HT-29 (cell line): Measurements from ENCODE around the gene DARS1. TPM values are rescaled to one million over a fixed set of nuclear protein-coding genes. Genes with fewer than 3 reads are reported as not detected.

Experiments
- DNase-seq: peaks from one replicate; pipeline ENCODE4 v3.0.0-alpha.2; 2015; ENCODE audit warnings: low spot score
- total RNA-seq: library from RNA; depleted of rRNA; stranded (reverse); fragments of >200 nt; shearing (Covaris generic); gene quantifications from 2 replicates; pipeline ENCODE4 v1.2.3, GENCODE V29; 2014

Gene DARS1
- total RNA-seq, 1 experiment from 2014 or later: 20.5 TPM

DNA sequence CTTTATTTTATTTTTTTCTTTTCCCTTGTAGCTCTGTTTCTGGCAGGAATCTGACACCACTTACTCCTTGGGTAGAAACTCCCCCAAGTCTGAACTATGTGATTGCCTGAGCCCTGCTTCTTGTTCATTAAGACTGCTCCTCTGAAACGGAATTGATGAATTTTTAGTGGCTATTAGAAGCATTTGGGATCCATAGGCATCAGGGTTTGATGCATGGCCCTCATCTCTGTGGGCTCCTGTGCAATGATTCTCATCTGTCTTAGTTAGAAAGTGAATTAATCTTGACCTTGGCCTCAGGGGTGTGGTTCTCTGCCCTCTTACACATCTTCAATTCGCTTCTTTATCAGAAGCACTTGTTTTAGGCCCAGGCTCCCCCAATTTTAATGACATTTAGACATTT lies 31.0 kb upstream of the DARS1 start:
- DNase-seq: no peak

DNA sequence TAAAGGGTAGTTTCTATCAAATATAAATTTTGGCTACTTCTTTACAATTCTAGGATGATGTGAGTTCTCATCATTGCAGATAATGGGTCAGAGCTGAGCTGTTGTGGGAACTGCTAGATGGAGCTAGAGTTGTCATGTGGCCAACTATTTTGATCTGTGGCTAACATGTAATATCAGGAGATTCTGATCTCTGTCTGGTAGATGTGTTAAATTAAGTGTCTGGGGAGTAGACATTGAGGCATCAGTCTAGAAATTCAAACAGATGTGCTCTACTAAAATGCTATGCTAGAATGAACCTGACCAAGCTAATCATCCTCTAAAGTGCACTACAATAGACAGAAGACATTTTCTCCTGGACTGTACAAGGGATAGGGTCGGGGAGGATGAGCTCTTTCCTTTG lies 30.3 kb upstream of the DARS1 start:
- DNase-seq: no peak

DNA sequence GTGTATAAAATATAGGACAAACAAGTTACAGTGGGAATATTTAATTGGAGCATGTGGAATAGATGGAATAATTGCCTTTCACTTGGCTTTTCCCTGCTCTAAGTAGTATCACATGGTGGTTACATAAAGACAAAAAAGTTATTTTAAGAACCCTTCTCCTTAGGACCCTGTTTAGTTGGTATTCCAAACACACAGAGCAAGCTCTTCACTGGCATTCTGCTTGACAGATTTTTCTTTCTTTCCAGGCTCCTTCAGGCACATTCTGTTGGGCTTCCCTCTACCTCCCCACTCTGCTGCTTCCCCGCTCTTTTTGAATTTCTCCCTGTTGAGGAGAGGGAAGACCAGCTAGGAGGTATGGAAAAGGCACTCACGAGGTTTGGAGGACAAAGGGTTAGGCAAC lies 29.0 kb upstream of the DARS1 start:
- DNase-seq: no peak

DNA sequence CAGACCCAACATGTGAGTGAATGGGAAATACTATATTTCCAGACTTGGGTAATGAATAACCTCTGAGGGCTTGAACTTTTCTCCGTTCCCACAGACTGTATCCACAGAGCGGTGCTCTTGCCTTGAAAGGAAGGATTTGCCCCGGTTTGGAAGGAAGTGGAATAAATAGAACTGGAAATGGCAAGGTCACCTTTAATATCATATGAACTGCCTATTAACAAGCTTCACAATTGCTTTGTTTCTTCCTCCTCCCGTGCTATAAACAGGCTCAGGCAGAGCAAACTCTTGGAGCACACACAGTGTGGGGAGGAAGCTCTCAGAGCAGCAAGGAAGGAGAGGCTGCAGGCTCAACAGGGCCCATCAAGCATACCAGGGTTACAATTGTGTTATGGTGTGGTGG lies 28.5 kb upstream of the DARS1 start:
- DNase-seq: no peak

DNA sequence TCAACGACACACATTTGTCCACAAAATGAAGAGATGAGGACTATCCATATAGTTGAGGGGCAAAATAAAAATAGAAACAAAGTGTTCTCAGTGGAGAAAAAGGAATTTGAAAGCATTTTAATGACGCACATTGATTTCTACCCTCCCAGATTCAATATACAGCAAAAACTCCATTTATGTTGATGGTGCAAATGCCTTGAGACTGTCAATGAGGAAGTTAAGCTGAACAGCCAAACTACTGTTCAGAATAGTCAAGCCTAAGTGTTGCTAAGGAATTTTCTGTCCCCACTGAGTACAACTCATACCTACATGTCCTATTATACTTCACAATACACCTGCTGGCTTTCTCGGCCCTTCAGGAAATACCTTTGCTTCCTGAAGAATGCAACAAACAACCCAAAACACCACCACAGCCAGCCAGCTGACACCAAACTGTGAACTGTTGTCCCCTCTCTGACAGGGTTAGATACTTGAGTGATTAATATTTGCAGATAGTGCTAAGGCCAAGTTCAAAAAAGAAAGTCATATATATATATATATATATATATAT lies 27.8 kb upstream of the DARS1 start:
- no peak for DNase-seq

DNA sequence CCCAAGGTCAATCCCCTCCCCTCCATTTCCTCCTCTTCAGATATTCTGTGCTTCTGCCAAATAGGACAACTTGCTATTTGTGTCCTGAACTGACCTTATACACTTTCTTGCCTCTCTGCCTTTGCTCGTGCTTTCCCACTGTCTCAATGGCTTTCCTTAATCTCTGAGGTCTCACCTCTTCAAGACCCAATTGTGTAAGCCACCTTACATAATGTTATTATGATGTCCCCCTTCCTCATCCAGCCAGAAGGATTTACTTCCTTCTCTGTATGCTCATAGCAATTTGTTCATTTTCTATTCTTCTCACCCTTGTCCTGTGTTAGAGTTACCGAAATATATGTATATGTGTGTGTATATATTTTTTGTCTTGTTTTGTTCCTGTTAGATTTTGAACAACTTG lies 26.9 kb upstream of the DARS1 start:
- no peak for DNase-seq

DNA sequence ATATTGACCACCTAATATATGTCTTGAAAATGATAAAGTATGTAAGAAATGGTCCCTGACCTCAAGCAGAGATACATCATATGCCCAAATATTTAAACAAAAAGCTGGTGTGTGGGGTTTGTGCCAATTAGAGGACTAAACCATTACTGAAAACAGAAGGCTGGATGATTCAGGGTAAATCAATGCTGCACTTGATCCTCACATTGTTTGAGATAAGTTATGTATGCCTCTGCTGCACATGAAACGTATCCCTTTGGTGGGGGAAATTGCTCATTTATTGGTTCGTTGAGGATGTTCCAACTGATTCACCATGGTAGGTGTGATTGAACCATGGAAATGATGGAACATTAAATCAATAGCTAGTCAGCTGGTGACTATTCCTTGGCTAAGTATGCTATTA lies 24.7 kb upstream of the DARS1 start:
- DNase-seq: no peak

DNA sequence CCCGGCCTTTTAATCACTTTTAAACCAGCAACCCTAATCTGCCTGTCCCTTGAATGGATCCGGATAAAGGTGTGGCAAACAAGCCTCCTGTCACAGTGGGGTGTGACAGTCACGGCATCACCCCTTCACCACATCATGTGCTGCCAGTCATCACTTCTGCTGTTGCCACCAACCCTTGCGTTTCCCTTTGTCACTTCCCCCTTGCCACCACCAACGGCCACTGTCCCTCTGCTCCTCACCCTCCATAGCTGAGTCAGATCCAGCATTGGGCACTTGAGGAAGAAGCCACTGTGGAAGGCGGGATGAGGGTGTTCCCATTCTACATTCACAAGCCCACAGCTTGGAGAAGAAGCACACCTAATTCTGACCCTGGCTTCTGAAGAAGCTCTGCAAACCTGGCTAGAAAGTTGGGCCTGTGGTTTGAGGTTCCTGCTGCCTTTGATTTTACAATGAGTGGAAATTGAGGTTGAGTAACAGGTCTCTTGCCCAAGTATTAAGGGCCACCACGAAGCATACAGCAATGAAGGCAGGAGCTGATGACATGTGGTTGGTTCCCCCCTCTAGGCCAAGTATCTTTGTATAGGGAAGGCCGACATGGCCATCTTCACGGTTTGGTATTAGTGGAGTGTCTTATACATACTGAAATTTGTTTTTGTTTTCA lies 22.9 kb upstream of the DARS1 start:
- DNase-seq: no peak

DNA sequence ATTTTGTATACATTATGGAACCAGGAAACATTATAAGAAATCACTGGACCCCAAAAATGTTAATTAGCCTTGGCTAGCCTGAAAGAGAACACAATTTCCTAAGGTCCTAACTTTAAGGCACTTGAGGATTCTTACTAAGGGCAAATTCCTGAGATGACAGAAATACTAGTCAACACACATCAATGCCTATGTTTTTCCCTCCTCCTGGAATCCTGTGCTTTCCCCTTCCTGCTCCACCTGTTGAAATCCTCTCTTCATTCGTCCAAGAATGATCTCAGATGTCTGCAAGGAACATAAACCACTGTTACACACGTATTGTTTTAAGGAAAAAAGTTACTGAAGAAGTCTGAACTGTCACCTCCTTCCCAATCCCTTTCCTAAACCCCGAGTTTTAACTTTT lies 21.2 kb upstream of the DARS1 start:
- DNase-seq: no peak

DNA sequence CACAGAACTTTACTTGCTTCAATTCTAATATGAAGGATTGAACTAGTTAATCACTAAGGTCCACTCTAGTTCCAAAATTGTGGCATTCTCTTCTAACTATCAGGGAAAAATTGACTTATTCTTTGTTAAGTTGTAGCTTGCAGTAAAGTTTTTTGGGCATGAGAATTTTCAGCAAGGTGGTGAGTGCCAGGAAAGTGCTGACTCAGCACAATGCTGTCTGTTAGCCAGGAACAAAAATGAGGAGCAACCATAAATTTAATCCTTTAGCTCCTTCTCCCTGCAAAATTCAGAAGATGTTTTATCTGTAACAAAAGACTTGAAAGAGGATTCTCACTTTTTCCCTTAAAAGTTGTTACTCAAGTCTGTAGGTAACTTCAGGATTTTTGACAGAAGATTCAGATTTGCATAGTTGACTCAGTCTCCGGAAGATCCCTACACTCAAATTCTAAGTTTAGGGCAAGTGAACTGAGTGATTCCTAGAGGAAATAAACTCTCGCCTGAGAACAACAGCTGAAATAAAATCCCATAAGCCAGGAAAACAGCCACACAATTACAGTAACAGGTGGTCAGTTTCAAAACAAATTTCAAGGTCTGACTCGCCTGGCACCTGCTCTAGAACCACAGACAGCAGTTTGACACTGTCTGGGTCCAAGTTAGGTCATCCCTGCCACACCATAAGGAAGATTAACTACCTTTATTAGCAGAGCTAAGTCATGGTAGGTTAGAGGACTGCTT lies 20.2 kb upstream of the DARS1 start:
- DNase-seq: no peak

DNA sequence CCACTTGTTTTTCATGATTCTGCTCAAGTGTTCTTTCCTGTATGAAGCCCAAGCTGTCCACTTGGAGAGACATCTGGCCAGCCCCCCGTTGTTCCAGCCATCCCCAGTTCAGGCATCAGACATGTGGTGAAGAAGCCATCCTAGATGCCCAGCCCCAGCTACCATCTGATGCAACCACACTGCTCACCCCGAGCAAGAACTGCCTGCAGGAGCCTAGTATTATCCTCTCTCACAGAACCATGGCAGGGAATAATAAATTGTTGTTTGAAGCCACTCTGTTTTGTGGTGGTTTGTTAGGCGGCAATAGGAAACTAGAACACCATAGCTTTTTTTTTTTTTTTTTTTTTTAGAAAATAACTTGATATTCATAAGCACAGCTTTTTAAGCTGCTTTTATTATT lies 19.5 kb upstream of the DARS1 start:
- DNase-seq: no peak

DNA sequence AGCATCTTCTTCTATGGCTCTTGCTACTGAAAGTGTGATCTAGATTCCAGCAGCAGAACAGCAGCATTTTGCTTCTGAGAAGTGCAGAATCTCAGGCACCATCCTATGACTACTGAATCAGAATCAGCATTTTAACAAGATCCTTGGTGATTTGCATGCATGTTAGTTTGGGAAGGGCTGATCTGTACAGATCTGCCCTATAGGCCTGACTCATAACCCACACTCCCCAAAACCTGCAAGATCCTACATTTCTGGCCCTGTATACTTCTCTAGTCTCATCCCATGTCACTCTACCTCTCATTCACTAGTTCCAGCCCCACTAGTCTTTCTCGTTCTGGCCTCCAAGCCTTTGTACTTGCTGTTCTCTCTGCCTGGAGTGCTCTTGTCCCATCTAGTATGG lies 15.7 kb upstream of the DARS1 start:
- DNase-seq: no peak

DNA sequence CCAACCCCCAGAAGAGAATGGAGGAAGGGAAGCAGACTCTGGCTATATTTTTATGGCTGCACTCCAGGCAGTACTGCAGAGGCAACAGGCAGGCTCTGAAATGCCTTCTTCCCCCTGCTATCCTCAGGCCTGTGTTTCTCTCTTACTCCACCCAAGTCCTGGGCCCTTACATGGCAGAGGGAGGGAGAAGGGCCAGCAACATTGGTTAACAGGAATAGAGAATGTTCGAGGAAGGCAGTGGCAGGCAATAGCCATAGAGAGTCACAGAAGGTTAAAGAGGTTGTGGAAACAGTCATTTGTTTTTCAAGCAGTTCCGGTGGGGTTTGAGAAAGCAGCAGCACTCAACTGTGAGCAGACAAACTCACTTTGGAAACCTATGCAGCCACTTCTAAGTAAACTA lies 15.1 kb upstream of the DARS1 start:
- no peak for DNase-seq

DNA sequence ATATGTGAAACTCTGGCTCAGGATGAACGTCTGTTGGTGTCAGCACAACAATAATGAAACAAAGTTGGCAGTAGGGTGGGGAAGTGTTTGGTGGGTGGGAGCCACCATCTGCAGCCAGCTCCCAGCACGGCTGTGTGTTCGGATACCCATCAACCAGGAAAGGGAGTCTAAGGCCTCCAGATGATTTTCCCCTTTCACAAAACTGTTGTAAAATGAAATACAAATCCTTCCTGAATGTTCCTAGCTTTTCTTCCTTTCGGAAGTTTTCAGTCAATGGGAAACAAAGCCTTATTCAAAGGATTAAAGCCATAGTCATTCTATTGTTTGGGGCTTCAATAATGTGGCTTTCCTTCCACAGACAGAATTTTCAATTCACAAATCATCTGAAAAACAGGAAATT lies 14.5 kb upstream of the DARS1 start:
- DNase-seq: no peak

DNA sequence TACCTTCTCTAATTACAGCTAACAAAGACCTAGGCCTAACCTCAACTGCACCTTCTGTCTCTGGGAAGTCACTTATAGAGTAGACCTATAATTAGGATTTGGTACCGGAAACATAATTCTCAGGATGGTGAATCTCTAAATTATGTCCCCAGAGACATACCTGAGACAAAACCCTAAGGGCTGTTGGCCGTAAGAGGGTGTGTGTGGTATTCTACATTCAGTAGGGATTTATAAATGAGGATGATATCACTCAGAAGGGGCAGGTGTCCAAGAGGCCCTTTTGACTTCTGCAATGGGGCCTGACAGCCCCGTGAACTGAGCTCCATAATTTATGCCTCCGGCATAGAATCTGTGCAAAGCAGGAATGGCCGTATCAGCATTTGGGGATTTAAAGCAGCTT lies 13.5 kb upstream of the DARS1 start:
- no peak for DNase-seq

DNA sequence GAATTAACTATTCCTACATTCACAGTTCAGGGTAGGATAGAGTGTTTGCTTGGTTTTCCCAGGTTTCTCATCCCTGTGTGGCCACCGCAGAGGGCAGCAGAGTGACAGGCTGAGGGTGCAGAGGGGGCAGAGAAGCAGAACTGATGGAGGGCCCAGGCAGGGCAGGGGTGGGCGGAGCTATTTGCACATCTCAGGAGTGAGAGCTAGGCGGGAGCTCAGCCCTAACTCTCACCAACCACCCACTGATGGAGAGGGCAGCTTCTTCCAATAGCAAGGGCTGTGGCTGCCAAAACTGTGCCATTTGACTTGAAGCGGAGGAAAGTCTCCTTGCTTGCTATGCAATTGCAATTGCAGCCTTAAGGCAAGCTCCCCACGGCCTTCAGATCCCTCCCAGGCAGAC lies 12.0 kb upstream of the DARS1 start:
- no peak for DNase-seq

DNA sequence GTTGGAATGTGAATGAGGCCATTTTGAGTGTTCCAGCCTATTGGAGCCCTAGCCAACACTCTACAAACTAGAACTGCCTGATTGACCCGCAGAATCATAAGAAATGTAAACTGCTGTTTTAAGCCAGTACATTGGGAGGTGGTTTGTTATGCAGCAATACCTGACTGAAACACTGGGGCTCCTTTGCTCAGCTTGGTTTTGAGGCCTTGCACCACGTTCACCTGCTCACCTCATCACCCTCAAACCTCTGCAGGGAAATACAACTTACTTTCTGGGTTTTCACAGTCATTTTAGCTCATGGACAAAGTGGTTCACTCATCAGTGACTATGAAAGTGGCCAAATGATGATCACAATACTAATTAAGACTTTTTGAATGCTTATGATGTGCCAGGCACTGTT lies 10.9 kb upstream of the DARS1 start:
- no peak for DNase-seq

DNA sequence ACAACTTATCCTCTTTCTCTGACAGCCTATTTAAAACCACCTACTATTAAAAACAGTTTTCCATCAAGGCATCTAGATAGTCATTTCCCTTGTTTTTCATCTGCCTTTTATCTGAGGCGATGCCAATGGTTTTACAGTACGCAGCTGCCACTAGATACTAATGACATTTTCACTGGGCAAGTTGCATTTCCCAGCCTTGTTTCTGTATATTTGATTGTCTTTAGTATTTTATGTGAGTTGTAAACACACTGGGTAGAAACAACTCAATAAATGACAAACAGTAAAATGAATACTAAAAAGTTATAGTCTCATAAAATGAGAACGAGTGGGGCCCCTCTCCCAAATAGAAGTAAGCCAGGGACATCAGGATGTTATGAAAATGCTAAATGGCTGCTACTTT lies 8.9 kb upstream of the DARS1 start:
- no peak for DNase-seq

DNA sequence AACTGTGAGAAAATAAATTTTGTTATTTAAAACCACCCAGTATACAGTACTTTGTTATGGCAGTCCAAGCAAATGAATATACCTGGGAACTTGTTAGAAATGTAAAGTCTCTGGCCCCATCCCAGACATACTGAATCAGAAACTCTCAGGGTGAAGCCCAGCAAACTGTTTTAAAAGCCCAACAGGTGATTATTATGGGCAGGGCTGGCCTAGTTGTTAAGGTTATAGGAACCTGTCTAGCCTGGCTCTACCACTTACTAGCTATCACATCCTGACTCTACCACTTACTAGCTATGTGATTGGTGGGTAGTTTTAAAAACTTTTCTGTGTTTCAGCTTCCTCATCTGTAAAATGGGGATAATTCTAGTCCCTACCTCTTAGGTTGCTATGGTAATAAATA lies 8.0 kb upstream of the DARS1 start:
- no peak for DNase-seq

DNA sequence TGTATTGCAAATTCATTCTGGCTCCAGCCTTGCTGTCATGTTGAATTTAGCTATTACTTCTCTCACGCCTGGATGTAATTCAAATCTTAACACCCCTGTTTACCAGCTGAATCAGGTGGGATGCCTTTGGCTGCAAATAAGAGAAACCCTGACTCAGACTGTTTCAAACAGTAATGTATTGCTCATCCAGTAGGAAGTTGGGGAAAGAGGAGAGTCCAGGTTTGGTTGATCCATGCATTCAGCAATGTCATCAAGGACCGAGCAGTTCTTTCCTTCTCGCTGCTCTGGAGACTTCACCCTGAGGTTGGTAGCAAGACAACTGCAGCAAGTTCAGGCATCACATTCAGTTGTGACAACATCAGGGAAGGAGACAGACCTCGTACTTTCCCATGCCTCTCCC lies 6.4 kb upstream of the DARS1 start:
- no peak for DNase-seq

DNA sequence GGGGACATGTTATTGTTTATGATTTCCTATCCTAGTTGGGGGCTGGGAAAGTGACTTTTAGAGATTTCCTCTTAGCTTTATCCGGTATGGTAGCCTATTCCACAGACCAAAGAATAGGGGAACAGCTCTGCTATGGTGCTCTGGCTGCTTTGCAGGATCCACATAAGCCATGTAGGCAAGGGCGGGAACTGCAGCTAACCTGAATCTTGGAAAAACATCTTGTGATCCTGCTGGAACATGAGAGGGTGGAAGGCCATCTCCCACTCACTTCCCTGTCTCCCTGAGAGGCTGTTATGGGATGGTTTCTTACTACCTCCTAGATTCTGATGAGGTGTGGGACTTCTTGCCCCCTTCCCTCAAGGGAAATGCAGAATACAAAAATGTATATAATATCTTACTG lies 2.0 kb upstream of the DARS1 start:
- no peak for DNase-seq

DNA sequence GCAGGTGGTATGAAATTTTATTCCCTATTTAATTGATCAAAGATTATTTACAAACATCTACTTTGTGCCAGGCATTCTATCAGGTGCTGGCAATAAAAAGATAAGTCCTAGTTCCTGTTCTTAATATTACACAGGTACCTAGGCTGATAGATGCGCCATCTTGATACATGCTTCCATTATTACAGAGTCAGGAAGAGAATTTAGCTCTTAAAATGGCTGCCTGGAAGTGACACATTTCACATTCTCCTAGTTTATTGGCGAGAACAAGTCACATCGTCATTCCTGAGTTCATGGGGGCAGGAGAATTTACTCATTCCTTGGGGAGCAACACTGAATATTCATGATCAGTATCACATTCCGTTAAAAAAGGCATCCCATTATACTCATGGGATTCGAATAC lies 1.1 kb upstream of the DARS1 start:
- no peak for DNase-seq

DNA sequence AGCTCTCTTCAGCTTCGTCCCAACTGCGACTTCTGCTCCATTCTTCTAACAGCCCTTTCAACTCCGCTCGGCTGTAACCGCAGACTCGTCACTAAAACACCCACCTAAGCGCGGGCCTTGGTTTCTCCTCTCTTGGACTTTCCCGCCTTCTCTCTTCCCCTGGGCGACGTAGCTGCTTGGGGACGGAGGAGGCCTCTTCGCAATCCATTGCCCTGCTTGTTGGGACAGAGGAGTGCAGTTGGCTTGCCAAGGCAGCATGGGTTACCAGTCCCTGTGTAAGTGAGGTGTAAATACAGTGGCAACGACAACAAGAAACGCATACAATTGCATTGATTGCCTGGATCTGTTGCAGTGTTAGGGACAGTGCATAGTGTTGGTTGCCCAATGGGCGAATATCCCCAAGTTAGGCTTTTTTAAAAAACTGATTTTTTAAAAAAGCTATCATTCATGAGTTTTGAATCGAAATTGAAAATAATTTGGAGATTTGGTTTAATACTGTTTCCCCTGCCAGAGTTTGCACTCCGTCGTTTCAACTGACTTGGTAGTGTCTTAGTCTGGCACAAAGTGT lies 484 bp upstream of the DARS1 start:
- DNase-seq: no peak
